Measurements from ENCODE around the gene LIN37. TPM values are rescaled to one million over a fixed set of nuclear protein-coding genes. Genes with fewer than 3 reads are reported as not detected.

Gene LIN37
- total RNA-seq, 1 donor from 2014 or later: 18.9 TPM

DNA sequence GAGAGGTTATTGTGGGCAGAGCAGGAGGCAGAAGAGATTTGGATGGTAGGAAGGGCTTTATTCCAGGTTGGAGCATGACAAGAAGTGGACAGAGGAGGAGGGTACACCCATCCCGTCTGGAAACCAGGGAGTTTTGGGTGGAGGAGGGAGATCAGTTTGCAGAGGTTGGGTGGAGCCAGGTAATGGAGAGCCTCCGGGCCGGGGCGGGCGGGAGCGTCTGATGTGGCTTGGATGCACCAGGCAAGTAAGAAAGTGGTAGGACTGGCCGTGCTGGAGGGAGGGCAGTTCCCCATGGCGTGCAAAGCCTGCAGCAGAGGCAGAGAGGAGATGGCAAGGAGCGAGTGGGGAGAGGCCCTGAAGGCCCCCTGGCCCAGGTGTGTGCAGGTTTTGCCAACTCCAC is 17.0 kb upstream of the LIN37 start:
- H3K4me3 ChIP-seq (ENCODE audit: low read depth, low read length): no peak overlapping the region
- TF ChIP-seq, protein P1, sequence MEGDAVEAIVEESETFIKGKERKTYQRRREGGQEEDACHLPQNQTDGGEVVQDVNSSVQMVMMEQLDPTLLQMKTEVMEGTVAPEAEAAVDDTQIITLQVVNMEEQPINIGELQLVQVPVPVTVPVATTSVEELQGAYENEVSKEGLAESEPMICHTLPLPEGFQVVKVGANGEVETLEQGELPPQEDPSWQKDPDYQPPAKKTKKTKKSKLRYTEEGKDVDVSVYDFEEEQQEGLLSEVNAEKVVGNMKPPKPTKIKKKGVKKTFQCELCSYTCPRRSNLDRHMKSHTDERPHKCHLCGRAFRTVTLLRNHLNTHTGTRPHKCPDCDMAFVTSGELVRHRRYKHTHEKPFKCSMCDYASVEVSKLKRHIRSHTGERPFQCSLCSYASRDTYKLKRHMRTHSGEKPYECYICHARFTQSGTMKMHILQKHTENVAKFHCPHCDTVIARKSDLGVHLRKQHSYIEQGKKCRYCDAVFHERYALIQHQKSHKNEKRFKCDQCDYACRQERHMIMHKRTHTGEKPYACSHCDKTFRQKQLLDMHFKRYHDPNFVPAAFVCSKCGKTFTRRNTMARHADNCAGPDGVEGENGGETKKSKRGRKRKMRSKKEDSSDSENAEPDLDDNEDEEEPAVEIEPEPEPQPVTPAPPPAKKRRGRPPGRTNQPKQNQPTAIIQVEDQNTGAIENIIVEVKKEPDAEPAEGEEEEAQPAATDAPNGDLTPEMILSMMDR (conservative IDR thresholded peaks at IDR 0.05; ENCODE audit: low read depth, low read length): no peak
- no peak for DNase-seq (ENCODE audit: low read depth)

DNA sequence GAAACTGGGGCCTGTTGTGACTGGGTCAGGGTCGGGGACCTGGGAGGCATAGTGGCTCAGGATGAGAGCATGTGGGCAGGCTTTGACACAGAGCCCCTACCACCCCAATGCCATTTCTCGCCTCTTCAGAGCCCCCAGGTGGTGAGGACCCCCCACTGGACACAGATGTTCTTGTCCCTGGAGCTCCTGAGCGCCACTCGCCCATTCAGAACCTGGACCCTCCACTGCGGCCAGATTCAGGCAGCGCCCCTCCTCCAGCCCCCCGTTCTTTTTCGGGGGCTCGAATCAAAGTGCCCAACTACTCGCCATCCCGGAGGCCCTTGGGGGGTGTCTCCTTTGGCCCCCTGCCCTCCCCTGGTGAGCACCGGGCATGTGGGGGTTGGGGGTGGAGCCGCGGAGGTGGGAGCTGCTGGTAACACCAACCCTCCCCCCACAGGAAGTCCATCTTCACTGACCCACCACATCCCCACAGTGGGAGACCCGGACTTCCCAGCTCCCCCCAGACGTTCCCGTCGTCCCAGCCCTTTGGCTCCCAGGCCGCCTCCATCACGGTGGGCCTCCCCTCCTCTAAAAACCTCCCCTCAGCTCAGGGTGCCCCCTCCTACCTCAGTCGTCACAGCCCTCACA is 16.5 kb upstream of the LIN37 start:
- H3K4me3 ChIP-seq (ENCODE audit: low read depth, low read length): no peak overlapping the region
- TF ChIP-seq, protein P1 (conservative IDR thresholded peaks at IDR 0.05; ENCODE audit: low read depth, low read length): no peak
- no peak for DNase-seq (ENCODE audit: low read depth)

DNA sequence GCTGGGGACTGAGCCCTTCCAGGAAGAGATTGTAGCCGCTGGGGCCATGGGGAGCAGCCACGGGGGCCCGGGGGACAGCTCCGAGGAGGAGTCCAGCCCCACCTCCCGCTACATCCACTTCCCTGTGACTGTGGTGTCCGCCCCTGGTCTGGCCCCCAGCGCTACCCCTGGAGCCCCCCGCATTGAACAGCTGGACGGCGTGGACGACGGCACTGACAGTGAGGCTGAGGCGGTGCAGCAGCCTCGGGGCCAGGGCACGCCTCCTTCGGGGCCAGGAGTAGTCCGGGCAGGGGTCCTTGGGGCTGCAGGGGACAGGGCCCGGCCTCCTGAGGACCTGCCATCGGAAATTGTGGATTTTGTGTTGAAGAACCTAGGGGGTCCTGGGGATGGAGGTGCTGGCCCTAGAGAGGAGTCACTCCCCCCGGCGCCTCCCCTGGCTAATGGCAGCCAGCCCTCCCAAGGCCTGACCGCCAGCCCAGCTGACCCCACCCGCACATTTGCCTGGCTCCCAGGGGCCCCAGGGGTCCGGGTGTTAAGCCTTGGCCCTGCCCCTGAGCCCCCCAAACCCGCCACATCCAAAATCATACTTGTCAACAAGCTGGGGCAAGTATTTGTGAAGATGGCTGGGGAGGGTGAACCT is 15.7 kb upstream of the LIN37 start:
- DNase-seq (ENCODE audit: low read depth): no peak
- TF ChIP-seq, protein P1 (conservative IDR thresholded peaks at IDR 0.05; ENCODE audit: low read depth, low read length): no peak
- H3K4me3 ChIP-seq (ENCODE audit: low read depth, low read length): no peak overlapping the region

DNA sequence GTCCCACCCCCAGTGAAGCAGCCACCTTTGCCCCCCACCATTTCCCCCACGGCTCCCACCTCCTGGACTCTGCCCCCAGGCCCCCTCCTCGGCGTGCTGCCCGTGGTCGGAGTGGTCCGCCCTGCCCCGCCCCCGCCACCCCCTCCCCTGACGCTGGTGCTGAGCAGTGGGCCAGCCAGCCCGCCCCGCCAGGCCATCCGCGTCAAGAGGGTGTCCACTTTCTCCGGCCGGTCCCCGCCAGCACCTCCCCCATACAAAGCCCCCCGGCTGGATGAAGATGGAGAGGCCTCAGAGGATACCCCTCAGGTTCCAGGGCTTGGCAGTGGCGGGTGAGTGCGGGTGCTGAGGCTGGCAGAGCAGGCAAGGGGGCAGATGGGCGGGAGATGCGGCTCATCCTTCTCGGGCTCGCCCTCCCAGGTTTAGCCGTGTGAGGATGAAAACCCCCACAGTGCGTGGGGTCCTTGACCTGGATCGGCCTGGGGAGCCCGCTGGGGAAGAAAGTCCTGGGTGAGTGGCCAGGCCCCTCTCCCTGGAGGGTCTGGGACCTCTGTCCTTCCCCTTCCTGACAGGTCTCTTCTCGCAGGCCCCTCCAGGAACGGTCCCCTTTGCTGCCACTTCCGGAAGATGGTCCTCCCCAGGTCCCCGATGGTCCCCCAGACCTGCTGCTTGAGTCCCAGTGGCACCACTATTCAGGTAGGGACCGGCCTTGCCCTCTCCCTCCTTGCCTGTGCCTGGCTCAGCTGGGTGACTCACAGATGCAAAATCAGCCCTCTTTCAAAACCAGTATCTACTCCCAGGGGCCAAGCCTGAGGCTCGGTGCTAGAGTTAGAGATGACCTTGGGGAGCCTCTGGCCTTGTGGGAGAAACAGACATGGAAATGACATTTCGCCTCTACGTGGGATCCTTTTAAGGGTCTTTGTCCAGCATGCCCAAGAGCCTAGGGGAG is 14.9 kb upstream of the LIN37 start:
- TF ChIP-seq, protein P1 (conservative IDR thresholded peaks at IDR 0.05; ENCODE audit: low read depth, low read length): no peak
- DNase-seq (ENCODE audit: low read depth): no peak
- H3K4me3 ChIP-seq (ENCODE audit: low read depth, low read length): no peak overlapping the region

DNA sequence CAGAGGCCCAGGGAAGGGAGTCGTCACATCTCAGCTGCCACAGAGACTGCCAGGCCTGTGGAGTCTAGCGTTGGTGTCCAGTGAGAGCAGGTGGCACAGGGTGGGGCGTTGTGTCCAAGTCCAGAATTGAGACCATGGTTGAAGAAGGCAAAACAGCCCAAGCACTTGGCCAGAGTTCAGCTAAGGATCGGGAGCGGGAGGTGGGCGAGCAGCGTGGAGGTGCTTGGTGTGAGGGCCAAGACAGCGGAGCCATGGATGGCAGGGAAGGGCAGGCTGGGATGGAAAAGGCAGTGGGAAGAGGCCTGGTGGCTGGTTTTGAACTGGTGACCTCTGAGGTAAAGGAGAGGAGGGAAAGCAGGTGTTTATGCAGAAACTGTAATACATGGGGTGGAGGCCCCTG is 14.1 kb upstream of the LIN37 start:
- H3K4me3 ChIP-seq (ENCODE audit: low read depth, low read length): no peak overlapping the region
- TF ChIP-seq, protein P1 (conservative IDR thresholded peaks at IDR 0.05; ENCODE audit: low read depth, low read length): no peak
- no peak for DNase-seq (ENCODE audit: low read depth)

DNA sequence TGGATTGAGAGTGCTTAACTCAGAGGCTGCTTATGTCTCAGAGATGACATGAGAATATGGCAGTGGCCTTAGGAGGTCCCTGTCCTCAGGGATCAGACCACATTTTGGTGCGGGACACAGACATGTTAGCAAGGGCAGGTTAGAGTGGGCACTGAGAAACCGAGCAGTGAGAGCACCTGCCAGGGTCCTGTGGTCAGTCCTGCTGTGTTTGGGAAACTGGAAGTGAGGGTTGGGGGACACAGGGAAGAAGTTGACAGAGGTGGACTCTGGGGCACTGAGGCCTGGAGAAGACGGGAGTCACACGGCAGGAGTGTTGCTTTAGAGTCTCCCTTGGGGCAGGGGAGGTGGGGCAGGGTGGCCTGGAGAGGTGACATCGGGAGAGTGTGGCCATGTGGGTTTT is 13.5 kb upstream of the LIN37 start:
- DNase-seq (ENCODE audit: low read depth): no peak
- H3K4me3 ChIP-seq (ENCODE audit: low read depth, low read length): no peak overlapping the region
- TF ChIP-seq, protein P1 (conservative IDR thresholded peaks at IDR 0.05; ENCODE audit: low read depth, low read length): no peak
